Forelimb muscle (tissue), 1 donor: ENCODE data around the gene ARHGAP32. TPM values are rescaled to one million over a fixed set of nuclear protein-coding genes. Genes with fewer than 3 reads are reported as not detected.
"Not testable (repeated sequence)": the region's sequence is repeated elsewhere in the genome, so short reads cannot be mapped to it uniquely, and the experiment has no call there.

Experiments used
- DNase-seq: peaks from one replicate; pipeline ENCODE4 v3.0.0-alpha.2; 2013; ENCODE audit warnings: low read depth
- polyA plus RNA-seq: library from polyadenylated mRNA; unstranded; fragments of 120-200 nt; gene quantifications from one replicate; pipeline ENCODE4 v1.2.1, GENCODE V29; 2013; ENCODE audit not compliant: insufficient read length

The ARHGAP32 gene
- polyA plus RNA-seq, 1 donor, result 11.3 TPM

- DNase-seq, result no peak
Observed at GRCh38 chr11:128934351-128934750, 257.8 kb downstream of the ARHGAP32 start.

DNA sequence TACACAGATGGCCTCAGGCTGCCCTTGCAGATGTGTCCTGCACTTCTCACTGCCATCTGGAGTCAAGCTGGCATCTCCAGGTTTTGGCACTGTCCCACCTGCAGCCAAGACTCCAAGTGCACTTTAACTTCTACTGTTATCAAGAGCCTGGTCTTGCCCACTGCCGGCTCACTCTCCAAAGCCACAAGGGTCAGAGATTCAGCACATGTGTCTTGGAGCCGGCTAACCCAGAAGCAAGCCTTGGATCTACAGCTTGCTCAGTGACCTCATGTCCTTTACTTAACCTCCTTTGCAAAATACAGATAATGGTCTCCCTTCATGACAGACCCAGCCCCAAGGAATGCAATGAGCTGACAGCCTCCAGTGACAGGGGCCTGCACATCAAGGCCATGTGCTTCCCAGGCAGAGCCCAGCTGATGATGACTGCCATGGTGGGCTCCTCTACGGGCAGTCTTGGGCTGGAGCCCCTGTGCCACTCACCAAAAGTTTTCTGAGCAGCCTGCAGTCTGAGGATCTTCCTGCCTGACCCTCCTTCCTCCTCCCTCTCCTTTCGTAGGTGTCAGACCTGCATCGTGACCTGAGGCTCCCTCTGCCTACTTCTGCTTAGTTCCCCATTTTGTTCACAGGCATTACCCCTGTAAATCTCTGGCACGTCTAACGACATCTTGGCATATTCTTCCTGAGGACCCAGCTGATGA is 258.5 kb downstream of the ARHGAP32 start:
- no peak for DNase-seq

DNA sequence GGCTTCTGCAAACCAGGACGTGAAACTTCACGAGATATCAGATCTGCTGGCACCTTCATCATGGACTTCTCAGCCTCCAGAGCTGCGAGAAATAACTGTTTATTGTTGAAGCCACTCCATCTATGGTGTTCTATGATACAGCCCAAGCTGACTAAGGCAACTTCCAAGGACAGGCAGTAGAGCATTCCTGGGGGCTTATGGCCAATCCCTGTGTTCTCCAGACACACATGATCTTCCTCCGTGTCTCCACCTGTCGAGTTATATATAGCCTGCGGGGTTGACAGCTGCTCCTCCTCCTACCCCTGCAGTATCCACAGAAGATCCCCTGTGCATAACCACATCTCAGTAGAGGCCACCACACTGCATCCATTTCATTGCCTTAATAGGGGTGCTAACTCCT is 260.5 kb downstream of the ARHGAP32 start:
- DNase-seq, result no peak

GRCh38 chr11:128931066-128931465 is 261.1 kb downstream of the ARHGAP32 start:
- no peak for DNase-seq

- no peak for DNase-seq
Observed at GRCh38 chr11:128929991-128930390, 262.1 kb downstream of the ARHGAP32 start.

GRCh38 chr11:128929468-128929867 is 262.7 kb downstream of the ARHGAP32 start:
- DNase-seq, result no peak

DNA sequence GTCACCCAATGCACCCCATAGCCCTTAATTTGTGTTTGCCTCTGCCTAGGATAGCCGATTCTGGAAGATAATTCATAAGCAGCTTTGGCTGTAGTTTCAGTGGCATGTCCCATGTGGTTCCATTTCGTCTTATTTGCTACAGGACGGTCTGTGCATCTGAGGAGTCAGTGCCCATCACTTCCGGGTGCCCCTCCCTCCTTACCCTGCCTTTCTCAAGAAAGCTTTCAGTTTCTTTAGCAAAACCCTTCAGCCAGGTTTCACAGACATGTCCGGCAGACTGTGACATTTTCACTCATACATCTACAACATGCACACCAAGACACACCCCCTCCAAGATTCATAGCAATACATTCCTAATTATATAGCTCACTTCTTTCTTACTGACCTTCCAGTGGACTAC is 263.7 kb downstream of the ARHGAP32 start:
- no peak for DNase-seq

GRCh38 chr11:128927683-128928336 is 264.3 kb downstream of the ARHGAP32 start:
- DNase-seq, result no peak

- no peak for DNase-seq
Observed at GRCh38 chr11:128927108-128927461, 265.0 kb downstream of the ARHGAP32 start.

GRCh38 chr11:128926437-128927107 is 265.6 kb downstream of the ARHGAP32 start:
- no peak for DNase-seq

- DNase-seq, result no peak
Observed at GRCh38 chr11:128926000-128926399, 266.1 kb downstream of the ARHGAP32 start.

GRCh38 chr11:128925250-128925600 is 266.9 kb downstream of the ARHGAP32 start:
- DNase-seq, result no peak

DNA sequence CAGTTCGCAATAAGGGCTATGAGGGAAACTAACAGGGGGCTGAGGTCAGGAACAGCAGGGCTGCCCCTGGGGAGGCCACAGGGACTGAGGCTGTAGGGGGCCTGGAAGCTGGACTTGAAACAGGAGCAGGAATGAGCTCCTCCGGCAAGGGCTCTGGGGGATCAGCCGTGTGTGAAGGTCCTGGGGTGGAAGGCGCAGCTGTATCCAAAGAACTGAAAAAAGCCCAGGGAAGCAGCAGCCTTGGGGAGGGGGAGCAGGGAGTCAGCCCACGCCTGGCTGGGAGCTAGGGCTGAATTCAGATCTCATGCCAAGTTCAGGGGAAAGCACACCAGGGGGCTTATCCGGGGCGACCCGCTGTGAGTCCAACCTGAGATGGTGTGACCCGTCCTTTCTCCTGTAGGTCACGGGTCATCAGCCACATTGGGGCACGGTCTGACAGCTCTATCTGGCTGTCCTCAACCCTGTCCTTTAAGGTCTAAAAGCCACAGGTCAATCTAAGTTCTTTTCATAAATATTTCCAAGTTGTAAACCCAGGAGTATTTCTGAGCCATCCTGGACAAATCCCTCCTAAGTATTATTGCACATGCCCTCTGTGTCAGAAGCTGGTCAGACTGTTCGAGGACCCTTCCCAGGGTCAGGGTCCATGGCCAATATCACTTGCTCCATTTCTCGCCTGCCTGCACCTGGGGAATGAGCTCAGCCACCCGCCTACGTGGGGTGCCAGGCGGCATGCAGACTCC is 267.4 kb downstream of the ARHGAP32 start:
- no peak for DNase-seq

- DNase-seq, result no peak
Observed at GRCh38 chr11:128924104-128924503, 268.0 kb downstream of the ARHGAP32 start.

GRCh38 chr11:128921793-128922192 is 270.3 kb downstream of the ARHGAP32 start:
- no peak for DNase-seq

- DNase-seq, result no peak
Observed at GRCh38 chr11:128920666-128921065, 271.5 kb downstream of the ARHGAP32 start.

- not testable (repeated sequence) for DNase-seq
Observed at GRCh38 chr11:128919635-128920034, 272.5 kb downstream of the ARHGAP32 start.

GRCh38 chr11:128919216-128919615 is 272.9 kb downstream of the ARHGAP32 start:
- no peak for DNase-seq

GRCh38 chr11:128917144-128917724 is 274.9 kb downstream of the ARHGAP32 start:
- no peak for DNase-seq

DNA sequence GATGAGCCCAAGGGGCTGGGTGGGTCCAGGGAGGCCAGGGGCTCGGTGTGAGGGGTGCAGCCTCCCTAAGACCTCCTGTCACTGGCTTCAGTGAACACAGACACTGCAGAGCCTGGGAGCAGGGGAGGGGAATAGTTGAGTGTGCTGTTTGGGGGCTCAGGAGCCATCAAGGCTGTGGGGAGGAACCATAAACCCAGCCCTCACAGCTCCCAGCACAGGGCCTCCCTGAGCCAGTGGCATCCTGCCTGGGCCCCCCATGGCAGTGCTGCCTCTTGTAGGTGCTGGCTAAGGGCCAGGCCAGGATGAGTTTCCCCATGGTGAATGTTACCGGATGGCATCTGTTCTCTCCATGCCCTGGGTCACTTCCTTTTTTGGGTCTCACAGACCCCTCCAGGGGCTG is 275.4 kb downstream of the ARHGAP32 start:
- DNase-seq, result no peak

- no peak for DNase-seq
Observed at GRCh38 chr11:128916037-128916572, 276.0 kb downstream of the ARHGAP32 start.

- DNase-seq, result no peak
Observed at GRCh38 chr11:128915149-128915521, 277.0 kb downstream of the ARHGAP32 start.
